HCT116 (cell line): ENCODE measurements around the gene NTRK3. TPM values are rescaled to one million over a fixed set of nuclear protein-coding genes. Genes with fewer than 3 reads are reported as not detected.

Experiments
- ATAC-seq: fragments of 200-7000 bp; cut with Tn5 transposase; 2 replicates; pipeline ENCODE4 v1.9.1; 2020; ENCODE audit warnings: mild to moderate bottlenecking, moderate library complexity
- BruUV-seq: library from RNA; stranded (reverse); fragments of 400-500 nt; replicated peaks from 2 replicates; lab custom pipeline; 2021; lab: Mats Ljungman, UMichigan
- CTCF ChIA-PET: fragments of 300-600 bp; sonication (Branson Sonifier 250); formaldehyde crosslinking; loops from one replicate; lab custom pipeline; 2021; ENCODE audit warnings: antibody characterized with exemption; lab: Charles Lee
- POLR2A ChIA-PET: fragments of 300-600, 350-600 bp; sonication (Branson Sonifier 250); formaldehyde crosslinking; loops from one replicate; lab custom pipeline; 2021; ENCODE audit warnings: antibody characterized with exemption; lab: Charles Lee
- RAD21 ChIA-PET, 2 experiments: fragments of 300-600 bp; sonication (Branson Sonifier 250); formaldehyde crosslinking; loops; one replicate each; lab custom pipeline; 2023; ENCODE audit warnings: low total read pairs in 2 of 2; ENCODE audit not compliant: uncharacterized antibody in 2 of 2, unreplicated experiment in 2 of 2, low non-redundant PET in 1 of 2; lab: Charles Lee
- DNase-seq: peaks from one replicate; pipeline ENCODE4 v3.0.0-alpha.2; 2010; ENCODE audit warnings: low read depth, low spot score
- H2AFZ ChIP-seq: fragments of 200-600 bp; shearing (Covaris generic), sonication (generic); 2 replicates; pipeline ENCODE4 v1.6.1; 2017; ENCODE audit warnings: low read depth, mixed run types, mixed read lengths, antibody characterized with exemption, low read length; ENCODE audit not compliant: poor library complexity, severe bottlenecking
- H3K27ac ChIP-seq: 2 replicates; pipeline ENCODE4 v1.5.1; 2012; ENCODE audit warnings: low read depth, low read length
- H3K27me3 ChIP-seq: fragments of 200-600 bp; sonication (generic); 2 replicates; pipeline ENCODE4 v1.6.1; 2016; ENCODE audit warnings: mixed run types, low read length, mixed read lengths; ENCODE audit not compliant: insufficient read depth
- H3K36me3 ChIP-seq, 2 experiments: fragments of 200-500 bp in 1 of 2; fragments of 200-600 bp in 1 of 2; sonication (Bioruptor generic) in 1 of 2; sonication (generic) in 1 of 2; 2 replicates each; pipeline versions ENCODE4 v1.5.1 to v1.6.1; 2014 to 2016; ENCODE audit warnings: low read length in 2 of 2, inconsistent platforms in 1 of 2, mixed read lengths in 1 of 2, mixed run types in 1 of 2; ENCODE audit not compliant: insufficient read depth in 2 of 2, control insufficient read depth in 1 of 2
- H3K4me1 ChIP-seq, 2 experiments: fragments of 200-600 bp in 1 of 2; sonication (generic) in 1 of 2; 2 replicates each; pipeline versions ENCODE4 v1.5.1 to v1.6.1; 2012 to 2017; ENCODE audit warnings: low read length in 2 of 2, inconsistent platforms in 1 of 2, mild to moderate bottlenecking in 1 of 2, mixed read lengths in 1 of 2, mixed run types in 1 of 2, moderate library complexity in 1 of 2; ENCODE audit not compliant: insufficient read depth in 2 of 2, control insufficient read depth in 1 of 2
- H3K4me2 ChIP-seq: fragments of 200-600 bp; sonication (generic); 2 replicates; pipeline ENCODE4 v1.6.1; 2017; ENCODE audit warnings: mixed run types, low read length, mixed read lengths
- H3K4me3 ChIP-seq, 2 experiments: fragments of 200-600 bp in 1 of 2; sonication (generic) in 1 of 2; replicated peaks in 1 of 2; 2 replicates each; pipeline ENCODE4 v1.5.1; 2011 to 2016; ENCODE audit warnings: low read length in 2 of 2, control low read depth in 1 of 2, low read depth in 1 of 2, mild to moderate bottlenecking in 1 of 2, mixed read lengths in 1 of 2, mixed run types in 1 of 2
- H3K79me2 ChIP-seq: fragments of 200-600 bp; sonication (generic); 2 replicates; pipeline ENCODE4 v1.6.1; 2017; ENCODE audit warnings: mild to moderate bottlenecking, mixed run types, low read length, moderate library complexity, mixed read lengths; ENCODE audit not compliant: insufficient read depth
- H3K9ac ChIP-seq: fragments of 200-600 bp; sonication (generic); 2 replicates; pipeline ENCODE4 v1.6.1; 2016; ENCODE audit warnings: low read length, mixed read lengths
- H3K9me2 ChIP-seq: fragments of 200-600 bp; sonication (generic), shearing (Covaris generic); 2 replicates; pipeline ENCODE4 v1.6.1; 2017; ENCODE audit warnings: mixed run types, mild to moderate bottlenecking, moderate library complexity; ENCODE audit not compliant: insufficient read depth
- H3K9me3 ChIP-seq, 2 experiments: fragments of 200-500 bp in 1 of 2; fragments of 200-600 bp in 1 of 2; sonication (Bioruptor generic) in 1 of 2; sonication (generic) in 1 of 2; 2 replicates each; pipeline ENCODE4 v1.6.1; 2014 to 2017; ENCODE audit warnings: low read length in 2 of 2, mixed read lengths in 2 of 2, inconsistent platforms in 1 of 2, low read depth in 1 of 2, mild to moderate bottlenecking in 1 of 2, mixed run types in 1 of 2, moderate library complexity in 1 of 2; ENCODE audit not compliant: control insufficient read depth in 1 of 2, insufficient read depth in 1 of 2
- H4K20me1 ChIP-seq: fragments of 200-600 bp; sonication (generic), shearing (Covaris generic); 2 replicates; pipeline ENCODE4 v1.6.1; 2017; ENCODE audit warnings: mixed run types, mild to moderate bottlenecking, moderate library complexity; ENCODE audit not compliant: insufficient read depth
- ATF3 ChIP-seq: IDR thresholded peaks from 2 replicates; pipeline ENCODE4 v1.6.1; 2012
- CBX3 ChIP-seq: IDR thresholded peaks from 2 replicates; pipeline ENCODE4 v1.6.1; 2012; ENCODE audit warnings: low read depth
- CEBPB ChIP-seq: IDR thresholded peaks from 2 replicates; pipeline ENCODE4 v1.6.1; 2012; ENCODE audit warnings: low read depth
- CTCF ChIP-seq, 3 experiments: fragments of 200-600 bp in 1 of 3; sonication (generic) in 1 of 3; IDR thresholded peaks in 2 of 3; conservative IDR thresholded peaks in 1 of 3; 2 replicates each; pipeline ENCODE4 v1.5.1; 2012 to 2017; ENCODE audit warnings: low read depth in 2 of 3, low read length in 2 of 3, antibody characterized with exemption in 1 of 3, borderline replicate concordance in 1 of 3, control low read depth in 1 of 3, mild to moderate bottlenecking in 1 of 3, mixed read lengths in 1 of 3, mixed run types in 1 of 3, moderate library complexity in 1 of 3; ENCODE audit not compliant: insufficient read depth in 1 of 3
- EZH2 ChIP-seq: fragments of 200-600 bp; sonication (generic); IDR thresholded peaks from 2 replicates; pipeline ENCODE4 v1.6.1; 2017; ENCODE audit warnings: antibody characterized with exemption, mixed run types
- EZH2phosphoT487 ChIP-seq: fragments of 200-600 bp; IDR thresholded peaks from 2 replicates; pipeline ENCODE4 v1.6.1; 2018; ENCODE audit warnings: antibody characterized with exemption, borderline replicate concordance
- POLR2AphosphoS5 ChIP-seq: IDR thresholded peaks from 2 replicates; pipeline ENCODE4 v1.6.1; 2011; ENCODE audit warnings: mild to moderate bottlenecking, low read depth, low read length, moderate library complexity
- RAD21 ChIP-seq: IDR thresholded peaks from 2 replicates; pipeline ENCODE4 v1.6.1; 2012; ENCODE audit warnings: low read depth, mild to moderate bottlenecking
- REST ChIP-seq: IDR thresholded peaks from 2 replicates; pipeline ENCODE4 v1.6.1; 2012; ENCODE audit warnings: low read depth
- SIN3A ChIP-seq: IDR thresholded peaks from 2 replicates; pipeline ENCODE4 v1.6.1; 2012; ENCODE audit warnings: low read depth
- SP1 ChIP-seq: IDR thresholded peaks from 2 replicates; pipeline ENCODE4 v1.6.1; 2012; ENCODE audit warnings: low read depth
- SRF ChIP-seq: IDR thresholded peaks from 2 replicates; pipeline ENCODE4 v1.6.1; 2012; ENCODE audit warnings: low read depth
- ZBTB33 ChIP-seq: IDR thresholded peaks from 2 replicates; pipeline ENCODE4 v1.6.1; 2011; ENCODE audit warnings: mild to moderate bottlenecking, low read length, moderate library complexity; ENCODE audit not compliant: insufficient replicate concordance; ENCODE audit errors: extremely low read depth
- ZFX ChIP-seq: fragments of 450-650 bp; IDR thresholded peaks from 2 replicates; pipeline ENCODE4 v1.6.1; 2017
- intact Hi-C: fragments of 100-400 bp; cut with micrococcal nuclease; formaldehyde crosslinking; loops from 2 replicates; pipeline ENCODE4 v1.10.0; 2022
- total RNA-seq: library from RNA; stranded (reverse); gene quantifications from one replicate; pipeline ENCODE4 v1.2.1, GENCODE V29; 2021; ENCODE audit not compliant: unreplicated experiment

The NTRK3 gene
- total RNA-seq, 1 experiment from 2014 or later = not detected

- intact Hi-C loops = no loop called here
- CTCF ChIA-PET = no interaction called here
- peaks cover 0 to 11% of the 10 kb centered on the region in 2 experiments; a peak in 1 of 4 replicates for H3K9me3 ChIP-seq
- POLR2A ChIA-PET = no interaction called here
- RAD21 ChIA-PET = no interaction called here
- TF ChIP-seq CEBPB (no peak), CBX3 (no peak), ATF3 (no peak), ZBTB33 (no peak), EZH2phosphoT487 (no peak), RAD21 (no peak), ZFX (no peak), POLR2AphosphoS5 (no peak), SIN3A (no peak), EZH2 (no peak), SP1 (no peak), CTCF (IDR thresholded peaks at IDR 0.05 in 2 of 3, conservative IDR thresholded peaks at IDR 0.05 in 1 of 3; ENCODE audit: borderline replicate concordance in 1 of 3, insufficient read depth in 1 of 3, low read depth in 2 of 3, low read length in 2 of 3) (no peak), REST (no peak), SRF (no peak)
- no peaks in the 10 kb centered on the region; a peak in 1 of 4 replicates for H3K36me3 ChIP-seq
- no peaks in the 10 kb centered on the region; a peak in 1 of 4 replicates for H3K4me1 ChIP-seq
- DNase-seq (no peak), ATAC-seq (no peak)
- H3K27ac ChIP-seq = no peak overlapping the region
- no peak overlapping the region for H3K9ac ChIP-seq
- no peak overlapping the region for H3K4me3 ChIP-seq
- no peaks in the 10 kb centered on the region for H3K27me3 ChIP-seq
- H3K9me2 ChIP-seq = no peaks in the 10 kb centered on the region
- H3K4me2 ChIP-seq = no peak overlapping the region
- BruUV-seq = no TSS peak
- no peaks in the 10 kb centered on the region for H3K79me2 ChIP-seq
- no peak overlapping the region for H2AFZ ChIP-seq
- H4K20me1 ChIP-seq = no peaks in the 10 kb centered on the region
Measured at GRCh38 chr15:87938031-87938430, 318.5 kb downstream of the NTRK3 start.
